Adrenal gland (tissue), 12 donors: Measurements from ENCODE around the gene SPTBN2. TPM values are rescaled to one million over a fixed set of nuclear protein-coding genes. Genes with fewer than 3 reads are reported as not detected.
A peak's percentile ranks its signal among the peaks of the same experiment; 100 is the strongest.

Experiments
- DNase-seq, 7 donors: peaks; one replicate each; pipeline ENCODE4 v3.0.0-alpha.2; 2019 to 2020
- H3K27ac ChIP-seq, 5 donors: fragments of 200-600 bp; sonication (generic) in 4 of 5; 1 replicate in 3 of 5; 2 replicates in 2 of 5; pipeline versions ENCODE4 v1.5.1 to v1.8.0; 2016 to 2020; ENCODE audit warnings: mild to moderate bottlenecking in 1 of 5
- H3K27me3 ChIP-seq: fragments of 200-600 bp; 2 replicates; pipeline ENCODE4 v1.8.0; 2021
- H3K36me3 ChIP-seq, 2 donors: fragments of 200-600 bp; replicated peaks in 1 of 2; 1 replicate in 1 of 2; 2 replicates in 1 of 2; pipeline versions ENCODE4 v1.5.1 to v1.8.0; 2018 to 2022
- H3K4me1 ChIP-seq, 2 donors: fragments of 200-600 bp; replicated peaks in 1 of 2; 1 replicate in 1 of 2; 2 replicates in 1 of 2; pipeline versions ENCODE4 v1.5.1 to v1.8.0; 2018 to 2021
- H3K4me3 ChIP-seq, 4 donors: fragments of 200-600 bp; sonication (generic) in 3 of 4; one replicate each; pipeline ENCODE4 v1.5.1; 2016 to 2018
- H3K9me3 ChIP-seq, 3 donors: fragments of 200-600 bp; sonication (generic) in 1 of 3; replicated peaks in 1 of 3; 1 replicate in 2 of 3; 2 replicates in 1 of 3; pipeline versions ENCODE4 v1.5.1 to v1.8.0; 2016 to 2021
- POLR2A ChIP-seq, 2 donors: fragments of 450-650 bp; IDR thresholded peaks; one replicate each; pipeline ENCODE4 v1.6.1; 2017; ENCODE audit warnings: antibody characterized with exemption in 2 of 2, mild to moderate bottlenecking in 2 of 2, moderate library complexity in 1 of 2
- WGBS, 4 donors: extraction: QIAGEN DNeasy Blood & Tissue Kit in 2 of 4; methylation state at CpG; one replicate each; pipeline versions ENCODE4 v1.1.5 to v1.1.7; 2013 to 2017; 5-methylcytosine and 5-hydroxymethylcytosine counted together
- intact Hi-C, 2 donors: fragments of 100-400 bp; cut with DNase I; formaldehyde crosslinking; loops; one replicate each; pipeline versions ENCODE4 v1.14.1 to v1.15.0; 2022 to 2023
- polyA plus RNA-seq, 3 donors: library from polyadenylated mRNA; stranded (reverse); fragments of 200-250 nt in 2 of 3; fragments of 350-450 nt in 1 of 3; fragmentation: Illumina TruSeq in 1 of 3; extraction: RNeasy Lipid Tissue Mini Kit (QIAGEN cat#74804) in 1 of 3; gene quantifications; one replicate each; pipeline ENCODE4 v1.2.3, GENCODE V29; 2013 to 2014
- total RNA-seq, 9 donors: library from RNA; depleted of rRNA in 4 of 9; stranded (reverse); fragments of >200 nt in 4 of 9; fragments of 120-200 nt in 1 of 9; fragmentation: NEBNext Ultra II Directional in 1 of 9; extraction: Animal tissue kit (Norgen Biotek cat#: 25700) in 1 of 9; gene quantifications; one replicate each; pipeline versions ENCODE4 v1.1.0 to v1.2.4, GENCODE V29; 2013 to 2023
- TF ChIP-seq, protein P1 (sequence below), 6 experiments: fragments of 450-650 bp in 4 of 6; fragments of 200-600 bp in 2 of 6; sonication (generic) in 1 of 6; IDR thresholded peaks; 1 replicate in 5 of 6; 2 replicates in 1 of 6; pipeline versions ENCODE4 v1.5.1 to v1.8.0; 2016 to 2021; ENCODE audit warnings: antibody characterized with exemption in 6 of 6, mild to moderate bottlenecking in 2 of 6, moderate library complexity in 1 of 6
- donor health status: healthy with polysubstance abuse.
- donor health status: Bipolar disorder and iron deficiency.
- donor health status: DM: yes; HTN: yes; CAD: no.
- donor health status: DM: no; HTN: no; CAD: no.
- donor health status: DM: no; HTN: no; CAD: no.
- donor health status: DM: yes; HTN: yes; CAD: no.

The SPTBN2 gene
- total and polyA plus RNA-seq, 12 donors: 7.2 to 81.8 (median 63.2) TPM

- 88 to 91% (median 90%) methylated on average over 9 of the region's 9 CpGs for WGBS, 4 donors
- H3K27me3 ChIP-seq: no peaks in the 10 kb centered on the region
- intact Hi-C loops: no loop called here
Observed at GRCh38 chr11:66721939-66722338, 7.1 kb downstream of the SPTBN2 start.

GRCh38 chr11:66720899-66721470 lies 8.0 kb downstream of the SPTBN2 start:
- no peaks in the 10 kb centered on the region for H3K36me3 ChIP-seq
- H3K27ac ChIP-seq: peak overlapping the region; percentile 22 to 89 (median 72)
- TF ChIP-seq POLR2A (IDR thresholded peaks at IDR 0.05): no peak
- TF ChIP-seq, protein P1, sequence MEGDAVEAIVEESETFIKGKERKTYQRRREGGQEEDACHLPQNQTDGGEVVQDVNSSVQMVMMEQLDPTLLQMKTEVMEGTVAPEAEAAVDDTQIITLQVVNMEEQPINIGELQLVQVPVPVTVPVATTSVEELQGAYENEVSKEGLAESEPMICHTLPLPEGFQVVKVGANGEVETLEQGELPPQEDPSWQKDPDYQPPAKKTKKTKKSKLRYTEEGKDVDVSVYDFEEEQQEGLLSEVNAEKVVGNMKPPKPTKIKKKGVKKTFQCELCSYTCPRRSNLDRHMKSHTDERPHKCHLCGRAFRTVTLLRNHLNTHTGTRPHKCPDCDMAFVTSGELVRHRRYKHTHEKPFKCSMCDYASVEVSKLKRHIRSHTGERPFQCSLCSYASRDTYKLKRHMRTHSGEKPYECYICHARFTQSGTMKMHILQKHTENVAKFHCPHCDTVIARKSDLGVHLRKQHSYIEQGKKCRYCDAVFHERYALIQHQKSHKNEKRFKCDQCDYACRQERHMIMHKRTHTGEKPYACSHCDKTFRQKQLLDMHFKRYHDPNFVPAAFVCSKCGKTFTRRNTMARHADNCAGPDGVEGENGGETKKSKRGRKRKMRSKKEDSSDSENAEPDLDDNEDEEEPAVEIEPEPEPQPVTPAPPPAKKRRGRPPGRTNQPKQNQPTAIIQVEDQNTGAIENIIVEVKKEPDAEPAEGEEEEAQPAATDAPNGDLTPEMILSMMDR (IDR thresholded peaks at IDR 0.05): no peak
- peak in 2 of 7 donors; percentile 33 to 37 for DNase-seq
- peaks cover 23% of the 10 kb centered on the region in 2 donors for H3K4me1 ChIP-seq
- H3K27me3 ChIP-seq: no peaks in the 10 kb centered on the region
- no peaks in the 10 kb centered on the region for H3K9me3 ChIP-seq
- intact Hi-C loops: no loop called here
- H3K4me3 ChIP-seq: no peak overlapping the region
- WGBS, 4 donors: 53 to 81% (median 70%) methylated on average over 6 to 13 of the region's 13 CpGs

More at GRCh38 chr11:66721939-66722338, 7.1 kb downstream of the SPTBN2 start:
- Histone ChIP-seq H3K9me3 (no peaks in the 10 kb centered on the region), H3K4me1 (peaks cover 29 to 30% of the 10 kb centered on the region in 2 donors), H3K27ac (peak overlapping the region in 2 of 5 donors; percentile 51 to 67), H3K36me3 (no peaks in the 10 kb centered on the region), H3K4me3 (no peak overlapping the region)
- TF ChIP-seq POLR2A (IDR thresholded peaks at IDR 0.05): no peak
- TF ChIP-seq, protein P1 (IDR thresholded peaks at IDR 0.05): no peak
- DNase-seq: no peak

GRCh38 chr11:66720223-66720898 lies 8.7 kb downstream of the SPTBN2 start:
- H3K4me1 ChIP-seq: peaks cover 23% of the 10 kb centered on the region in 2 donors
- TF ChIP-seq, protein P1 (IDR thresholded peaks at IDR 0.05): no peak
- peak; percentile 52 to 86 for TF ChIP-seq POLR2A (IDR thresholded peaks at IDR 0.05)
- peak; percentile 94 to 99 (median 98) for DNase-seq
- no peaks in the 10 kb centered on the region for H3K27me3 ChIP-seq
- intact Hi-C loops: no loop called here
- no peaks in the 10 kb centered on the region for H3K36me3 ChIP-seq
- H3K4me3 ChIP-seq: no peak overlapping the region
- peak overlapping the region; percentile 22 to 89 (median 72) for H3K27ac ChIP-seq
- WGBS, 4 donors: 36 to 46% (median 39%) methylated on average over 9 to 15 of the region's 15 CpGs
- no peaks in the 10 kb centered on the region for H3K9me3 ChIP-seq

DNA sequence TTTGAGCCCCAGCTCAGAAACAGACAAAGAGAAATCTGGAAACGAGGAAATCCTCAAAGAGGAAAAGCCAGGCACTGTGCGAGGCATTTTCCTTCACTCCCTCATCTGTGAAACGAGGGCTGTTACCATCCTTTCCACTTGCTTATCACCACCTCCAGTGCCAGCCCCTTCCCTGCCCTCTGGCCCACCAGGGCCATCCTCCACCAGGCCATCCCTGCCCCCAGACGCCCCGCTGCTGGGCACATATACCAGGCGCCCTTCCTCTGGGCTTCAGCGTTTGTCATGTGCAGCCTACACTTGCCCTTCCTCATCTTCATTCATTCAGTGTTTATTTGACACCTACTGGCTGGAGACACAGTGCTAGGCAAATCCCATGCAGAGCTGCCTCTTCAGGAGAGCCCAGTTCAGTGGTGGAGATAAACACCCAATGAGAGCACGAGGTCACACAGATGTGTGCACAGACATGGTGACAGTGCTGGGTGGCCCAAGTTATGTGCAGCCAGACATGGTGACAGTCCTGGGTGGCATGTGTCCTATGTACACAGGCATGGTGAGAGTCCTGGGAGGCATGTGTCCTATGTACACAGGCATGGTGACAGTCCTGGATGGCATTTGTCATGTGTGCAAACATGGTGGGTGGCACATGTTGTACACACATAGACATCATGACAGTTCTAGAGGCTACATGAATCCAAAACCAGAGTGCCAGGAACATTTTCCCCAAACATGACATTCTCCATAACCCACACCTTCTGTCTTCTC lies 9.7 kb downstream of the SPTBN2 start:
- no peak for TF ChIP-seq POLR2A (IDR thresholded peaks at IDR 0.05)
- TF ChIP-seq, protein P1 (IDR thresholded peaks at IDR 0.05): no peak
- WGBS, 4 donors: 74 to 86% (median 82%) methylated on average over 7 to 8 of the region's 8 CpGs
- intact Hi-C loops: no loop called here

More for the DNA sequence above, 9.7 kb downstream of the SPTBN2 start:
- Histone ChIP-seq H3K36me3 (peaks cover 0 to 6% of the 10 kb centered on the region in 2 donors), H3K9me3 (no peaks in the 10 kb centered on the region), H3K4me1 (peaks cover 23% of the 10 kb centered on the region in 2 donors), H3K27me3 (no peaks in the 10 kb centered on the region), H3K4me3 (no peak overlapping the region), H3K27ac (peak overlapping the region in 3 of 5 donors; percentile 72 to 89 (median 80))
- no peak for DNase-seq
